Stomach (tissue), 9 donors: Measurements from ENCODE around the gene DCLK2. TPM values are rescaled to one million over a fixed set of nuclear protein-coding genes. Genes with fewer than 3 reads are reported as not detected.

ENCODE experiments used
- DNase-seq, 2 donors: peaks; one replicate each; pipeline versions ENCODE4 v3.0.0 to v3.0.0-alpha.2; 2013 to 2019
- H3K27ac ChIP-seq, 5 donors: fragments of 200-600 bp in 4 of 5; sonication (generic) in 4 of 5; one replicate each; pipeline ENCODE4 v1.5.1; 2013 to 2019; ENCODE audit warnings: mild to moderate bottlenecking in 1 of 5, moderate library complexity in 1 of 5
- H3K27me3 ChIP-seq, 3 donors: fragments of 200-600 bp; sonication (generic); one replicate each; pipeline ENCODE4 v1.5.1; 2017 to 2019; ENCODE audit warnings: mixed run types in 1 of 3
- H3K36me3 ChIP-seq, 4 donors: fragments of 200-600 bp; sonication (generic); 1 replicate in 3 of 4; 2 replicates in 1 of 4; pipeline ENCODE4 v1.5.1; 2016 to 2019
- H3K4me1 ChIP-seq, 4 donors: fragments of 200-600 bp; sonication (generic); one replicate each; pipeline ENCODE4 v1.5.1; 2016 to 2019
- H3K4me3 ChIP-seq, 4 donors: fragments of 200-600 bp; sonication (generic) in 3 of 4; one replicate each; pipeline ENCODE4 v1.5.1; 2016 to 2019; ENCODE audit warnings: mild to moderate bottlenecking in 1 of 4
- H3K9me3 ChIP-seq, 4 donors: fragments of 200-600 bp; sonication (generic); one replicate each; pipeline ENCODE4 v1.5.1; 2016 to 2019
- CTCF ChIP-seq, 7 experiments: fragments of 450-650 bp in 4 of 7; fragments of 200-600 bp in 3 of 7; sonication (generic) in 3 of 7; IDR thresholded peaks; one replicate each; pipeline ENCODE4 v1.5.1; 2016 to 2019; ENCODE audit warnings: antibody characterized with exemption in 7 of 7, control low read depth in 2 of 7, mild to moderate bottlenecking in 1 of 7
- EP300 ChIP-seq: sonication (generic); formaldehyde crosslinking; IDR thresholded peaks from one replicate; pipeline ENCODE4 v1.6.1; 2017; ENCODE audit warnings: antibody characterized with exemption
- POLR2A ChIP-seq, 4 donors: fragments of 450-650 bp; IDR thresholded peaks; one replicate each; pipeline ENCODE4 v1.6.1; 2016; ENCODE audit warnings: antibody characterized with exemption in 4 of 4, control low read depth in 2 of 4, mild to moderate bottlenecking in 1 of 4, moderate library complexity in 1 of 4
- POLR2AphosphoS5 ChIP-seq, 3 donors: sonication (generic); formaldehyde crosslinking; IDR thresholded peaks; one replicate each; pipeline ENCODE4 v1.6.1; 2016; ENCODE audit warnings: antibody characterized with exemption in 3 of 3
- WGBS, 5 donors: extraction: QIAGEN DNeasy Blood & Tissue Kit in 3 of 5; methylation state at CpG; one replicate each; pipeline versions ENCODE4 v1.1.5 to v1.1.7; 2013 to 2018; 5-methylcytosine and 5-hydroxymethylcytosine counted together
- intact Hi-C: fragments of 100-400 bp; cut with DNase I; formaldehyde crosslinking; loops from one replicate; pipeline ENCODE4 v1.15.1; 2023; ENCODE audit warnings: low total_unique reads
- polyA plus RNA-seq, 3 donors: library from polyadenylated mRNA; stranded (reverse); fragments of 200-250 nt; gene quantifications; one replicate each; pipeline ENCODE4 v1.2.3, GENCODE V29; 2013
- total RNA-seq, 5 donors: library from RNA; depleted of rRNA; stranded (reverse); fragments of >200 nt; gene quantifications; one replicate each; pipeline versions ENCODE4 v1.1.0 to v1.2.3, GENCODE V29; 2014 to 2016
- donor health status: healthy with polysubstance abuse.
- donor health status: Bipolar disorder and iron deficiency.
- donor health status: healthy.

DCLK2 gene
- total and polyA plus RNA-seq, 8 donors = 0.61 to 16.3 (median 1.7) TPM

- Histone ChIP-seq H3K27ac (no peak overlapping the region), H3K36me3 (no peaks in the 10 kb centered on the region), H3K4me1 (no peaks in the 10 kb centered on the region), H3K27me3 (no peaks in the 10 kb centered on the region), H3K9me3 (peaks cover 0 to 2% (median under 1%) of the 10 kb centered on the region in 4 donors), H3K4me3 (no peak overlapping the region)
- DNase-seq = no peak
- 94 to 100% (median 96%) methylated on average over 4 of the region's 4 CpGs for WGBS, 5 donors
- TF ChIP-seq POLR2A (IDR thresholded peaks at IDR 0.05) (no peak), EP300 (no peak), CTCF (IDR thresholded peaks at IDR 0.05) (no peak), POLR2AphosphoS5 (IDR thresholded peaks at IDR 0.05) (no peak)
- intact Hi-C loops = no loop called here
These were observed 27.7 kb upstream of the DCLK2 start for GRCh38 chr4:150050566-150050965.

- WGBS, 5 donors = 61 to 88% (median 70%) methylated on average over 3 of the region's 3 CpGs
- Histone ChIP-seq H3K4me1 (no peaks in the 10 kb centered on the region), H3K27me3 (no peaks in the 10 kb centered on the region), H3K9me3 (peaks cover 0 to 8% (median 1%) of the 10 kb centered on the region in 4 donors), H3K27ac (no peak overlapping the region), H3K4me3 (no peak overlapping the region), H3K36me3 (no peaks in the 10 kb centered on the region)
- TF ChIP-seq POLR2AphosphoS5 (IDR thresholded peaks at IDR 0.05) (no peak), POLR2A (IDR thresholded peaks at IDR 0.05) (no peak), CTCF (IDR thresholded peaks at IDR 0.05) (no peak), EP300 (no peak)
- intact Hi-C loops = no loop called here
- DNase-seq = no peak
These were observed 27.1 kb upstream of the DCLK2 start for GRCh38 chr4:150051111-150051510.

GRCh38 chr4:150055467-150055866, 22.8 kb upstream of the DCLK2 start:
- intact Hi-C loops = no loop called here
- no peaks in the 10 kb centered on the region for H3K36me3 ChIP-seq
- H3K4me3 ChIP-seq = no peak overlapping the region
- no peak overlapping the region for H3K27ac ChIP-seq
- H3K27me3 ChIP-seq = no peaks in the 10 kb centered on the region
- peaks cover 0 to 11% (median 1%) of the 10 kb centered on the region in 4 donors for H3K9me3 ChIP-seq
- DNase-seq = no peak
- H3K4me1 ChIP-seq = no peaks in the 10 kb centered on the region
- TF ChIP-seq POLR2AphosphoS5 (IDR thresholded peaks at IDR 0.05) (no peak), POLR2A (IDR thresholded peaks at IDR 0.05) (no peak), CTCF (IDR thresholded peaks at IDR 0.05) (no peak), EP300 (no peak)
- 40 to 57% (median 50%) methylated on average over 1 of the region's 1 CpG for WGBS, 5 donors

GRCh38 chr4:150056569-150056968, 21.7 kb upstream of the DCLK2 start:
- no peak for DNase-seq
- H3K9me3 ChIP-seq = peaks cover 0 to 11% (median 1%) of the 10 kb centered on the region in 4 donors
- no peaks in the 10 kb centered on the region for H3K27me3 ChIP-seq
- intact Hi-C loops = no loop called here
- H3K36me3 ChIP-seq = no peaks in the 10 kb centered on the region
- TF ChIP-seq EP300 (no peak), POLR2AphosphoS5 (IDR thresholded peaks at IDR 0.05) (no peak), POLR2A (IDR thresholded peaks at IDR 0.05) (no peak), CTCF (IDR thresholded peaks at IDR 0.05) (no peak)
- H3K27ac ChIP-seq = no peak overlapping the region
- H3K4me3 ChIP-seq = no peak overlapping the region
- no peaks in the 10 kb centered on the region for H3K4me1 ChIP-seq
